Gastrocnemius medialis (tissue), 4 donors: Measurements from ENCODE around the gene PILRB.

Experiments
- CTCF ChIP-seq, 5 experiments: fragments of 450-650 bp in 3 of 5; fragments of 200-600 bp in 2 of 5; sonication (generic) in 2 of 5; IDR thresholded peaks in 4 of 5; conservative IDR thresholded peaks in 1 of 5; 1 replicate in 4 of 5; 2 replicates in 1 of 5; pipeline ENCODE4 v1.5.1; 2016 to 2019; ENCODE audit warnings: antibody characterized with exemption in 5 of 5, mild to moderate bottlenecking in 3 of 5, moderate library complexity in 3 of 5
- POLR2A ChIP-seq, 2 donors: fragments of 450-650 bp; IDR thresholded peaks; one replicate each; pipeline ENCODE4 v1.6.1; 2017; ENCODE audit warnings: antibody characterized with exemption in 2 of 2, mild to moderate bottlenecking in 2 of 2, moderate library complexity in 2 of 2

- TF ChIP-seq CTCF (IDR thresholded peaks at IDR 0.05 in 4 of 5, conservative IDR thresholded peaks at IDR 0.05 in 1 of 5), result no peak
- TF ChIP-seq POLR2A (IDR thresholded peaks at IDR 0.05), result no peak
Observed at GRCh38 chr7:100372256-100372655, 14.3 kb downstream of the PILRB start.
